OCI-LY7 (cell line): ENCODE measurements around the gene GLIS1.

Source experiments
- EZH2phosphoT487 ChIP-seq: fragments of 200-600 bp; sonication (generic); IDR thresholded peaks from 2 replicates; pipeline ENCODE4 v1.6.1; 2018; ENCODE audit warnings: low read depth, borderline replicate concordance, mild to moderate bottlenecking, mixed run types, antibody characterized with exemption, low read length, moderate library complexity, mixed read lengths
- TF ChIP-seq, protein P1 (sequence below): fragments of 200-600 bp; sonication (generic); conservative IDR thresholded peaks from 2 replicates; pipeline ENCODE4 v1.5.1; 2014; ENCODE audit warnings: mild to moderate bottlenecking, antibody characterized with exemption, low read length, moderate library complexity, mixed read lengths

GRCh38 chr1:53556657-53557227, 182.2 kb downstream of the GLIS1 start:
- TF ChIP-seq, protein P1, sequence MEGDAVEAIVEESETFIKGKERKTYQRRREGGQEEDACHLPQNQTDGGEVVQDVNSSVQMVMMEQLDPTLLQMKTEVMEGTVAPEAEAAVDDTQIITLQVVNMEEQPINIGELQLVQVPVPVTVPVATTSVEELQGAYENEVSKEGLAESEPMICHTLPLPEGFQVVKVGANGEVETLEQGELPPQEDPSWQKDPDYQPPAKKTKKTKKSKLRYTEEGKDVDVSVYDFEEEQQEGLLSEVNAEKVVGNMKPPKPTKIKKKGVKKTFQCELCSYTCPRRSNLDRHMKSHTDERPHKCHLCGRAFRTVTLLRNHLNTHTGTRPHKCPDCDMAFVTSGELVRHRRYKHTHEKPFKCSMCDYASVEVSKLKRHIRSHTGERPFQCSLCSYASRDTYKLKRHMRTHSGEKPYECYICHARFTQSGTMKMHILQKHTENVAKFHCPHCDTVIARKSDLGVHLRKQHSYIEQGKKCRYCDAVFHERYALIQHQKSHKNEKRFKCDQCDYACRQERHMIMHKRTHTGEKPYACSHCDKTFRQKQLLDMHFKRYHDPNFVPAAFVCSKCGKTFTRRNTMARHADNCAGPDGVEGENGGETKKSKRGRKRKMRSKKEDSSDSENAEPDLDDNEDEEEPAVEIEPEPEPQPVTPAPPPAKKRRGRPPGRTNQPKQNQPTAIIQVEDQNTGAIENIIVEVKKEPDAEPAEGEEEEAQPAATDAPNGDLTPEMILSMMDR: no peak
- no peak for TF ChIP-seq EZH2phosphoT487
